Kidney tubule cell (primary cell): ENCODE results near the gene SEMG2.
A peak's percentile ranks its signal among the peaks of the same experiment; 100 is the strongest.

ENCODE experiments used
- DNase-seq: peaks from one replicate; pipeline ENCODE4 v3.0.0-alpha.2; 2018; ENCODE audit warnings: low spot score

Gene SEMG2

GRCh38 chr20:45230631-45231030, 9.5 kb downstream of the SEMG2 start:
- DNase-seq = no peak

DNA sequence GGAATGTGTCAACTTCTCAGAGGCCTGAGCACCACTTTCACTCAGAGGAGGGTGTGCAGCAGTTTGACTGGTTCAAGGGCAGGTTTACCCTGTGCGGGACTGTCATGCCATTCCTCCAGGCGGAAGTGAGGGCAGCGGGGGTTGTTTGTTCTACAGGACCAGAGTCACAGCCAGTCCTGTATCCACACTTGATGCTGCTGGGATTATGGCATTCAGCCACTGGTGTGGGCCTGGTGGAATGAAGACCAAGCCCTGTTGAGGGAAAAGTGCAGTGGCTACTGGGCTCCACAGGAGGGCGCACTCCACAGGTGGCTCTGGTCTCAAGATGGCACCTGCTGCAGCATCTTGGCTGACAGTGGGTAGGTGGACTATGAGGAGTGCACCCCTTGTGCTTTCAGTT, 14.8 kb downstream of the SEMG2 start:
- DNase-seq = peak; percentile 20

- no peak for DNase-seq
Observed at GRCh38 chr20:45238139-45238538, 17.0 kb downstream of the SEMG2 start.

GRCh38 chr20:45246109-45246508, 24.9 kb downstream of the SEMG2 start:
- no peak for DNase-seq

DNA sequence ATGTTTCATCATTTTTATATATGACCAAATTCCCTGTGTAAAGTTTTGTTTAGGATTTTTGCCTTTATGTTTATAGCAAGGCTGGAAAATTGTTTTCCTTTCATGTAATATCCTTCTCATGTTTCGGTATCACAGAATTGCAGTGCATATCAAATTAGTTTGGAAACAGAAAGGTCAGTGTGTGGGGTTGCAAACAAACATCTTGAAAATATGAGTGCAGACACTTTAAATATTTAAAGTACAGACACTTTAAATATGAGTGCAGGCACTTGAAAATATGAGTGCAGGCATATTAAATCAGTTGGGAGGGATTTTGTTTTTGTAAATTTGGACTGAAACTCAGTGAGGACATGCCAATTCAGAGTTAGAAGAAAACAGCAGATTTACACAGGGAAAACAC, 26.7 kb downstream of the SEMG2 start:
- DNase-seq = no peak

DNA sequence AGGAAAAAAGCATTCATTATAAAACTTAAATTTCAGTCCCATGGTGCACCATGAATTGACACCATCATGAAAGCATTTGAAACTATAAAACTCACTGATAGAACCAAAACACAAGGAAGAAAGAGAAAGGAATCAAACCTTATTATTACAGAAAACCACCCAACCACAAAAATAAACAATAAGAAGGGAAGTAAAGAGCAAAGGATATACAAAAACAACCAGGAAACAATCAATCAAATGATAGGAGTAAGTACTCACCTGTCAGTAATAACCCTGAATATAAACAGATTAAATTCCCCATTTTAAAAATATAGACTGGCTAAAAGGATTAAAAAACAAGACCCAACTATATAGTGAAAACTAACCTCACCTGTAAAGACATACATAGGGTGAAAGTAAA, 27.4 kb downstream of the SEMG2 start:
- no peak for DNase-seq

DNA sequence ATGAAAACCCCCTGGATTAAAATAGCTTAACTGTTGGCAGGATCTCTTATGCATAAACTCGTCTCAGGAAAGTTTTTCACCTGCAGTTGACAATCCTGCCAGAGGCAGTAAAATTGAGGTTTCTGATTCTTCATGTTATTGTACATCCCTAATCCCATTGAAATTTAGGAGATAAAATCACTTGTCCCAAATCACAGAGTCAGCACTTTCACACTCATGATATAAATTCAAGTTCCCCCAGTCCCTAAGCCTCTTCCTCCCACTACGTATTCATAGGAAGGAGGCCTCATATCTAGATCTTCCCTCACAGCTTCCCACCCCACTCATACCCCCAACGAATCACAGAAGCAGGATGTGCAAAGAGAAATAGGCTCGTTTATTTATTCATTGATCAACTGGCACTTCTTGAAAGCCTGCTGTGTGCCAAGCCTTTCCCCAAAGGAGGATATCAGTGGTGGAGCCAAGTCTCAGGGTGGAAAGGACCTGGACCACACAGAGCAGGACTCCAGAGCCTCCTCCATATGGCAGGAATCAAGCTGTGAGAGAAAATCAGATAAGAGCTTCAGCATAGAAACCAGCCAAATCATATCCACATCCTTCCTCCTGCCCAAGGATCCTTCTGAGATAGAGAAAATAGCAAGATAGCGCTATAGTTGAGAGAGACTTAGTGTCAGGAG, 30.8 kb downstream of the SEMG2 start:
- no peak for DNase-seq

- DNase-seq = no peak
Observed at GRCh38 chr20:45253261-45253660, 32.1 kb downstream of the SEMG2 start.

- peak; percentile 63 for DNase-seq
Observed at GRCh38 chr20:45254383-45255262, 33.5 kb downstream of the SEMG2 start, which contains the start of gene SLPI. Gene SLPI (minus strand): TSS chr20:45254564. CDS start chr20:45254543, 21 bp downstream.

DNA sequence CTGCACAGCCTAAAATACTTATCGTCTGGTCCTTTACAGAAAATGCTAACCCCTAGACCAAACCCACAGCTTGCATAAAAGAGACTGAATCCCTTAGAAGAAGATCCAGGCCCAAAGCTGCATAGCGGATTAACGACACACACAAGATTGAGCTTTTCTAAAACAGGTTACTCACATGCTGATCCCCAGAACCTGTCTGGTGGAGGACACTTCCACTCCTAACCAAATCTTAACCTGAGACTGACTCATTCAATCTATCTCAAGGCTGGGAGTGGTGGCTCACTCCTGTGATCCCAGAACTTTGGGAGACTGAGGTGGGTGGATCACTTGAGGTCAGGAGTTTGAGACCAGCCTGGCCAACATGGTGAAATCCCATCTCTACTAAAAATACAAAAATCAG, 36.0 kb downstream of the SEMG2 start:
- no peak for DNase-seq

DNA sequence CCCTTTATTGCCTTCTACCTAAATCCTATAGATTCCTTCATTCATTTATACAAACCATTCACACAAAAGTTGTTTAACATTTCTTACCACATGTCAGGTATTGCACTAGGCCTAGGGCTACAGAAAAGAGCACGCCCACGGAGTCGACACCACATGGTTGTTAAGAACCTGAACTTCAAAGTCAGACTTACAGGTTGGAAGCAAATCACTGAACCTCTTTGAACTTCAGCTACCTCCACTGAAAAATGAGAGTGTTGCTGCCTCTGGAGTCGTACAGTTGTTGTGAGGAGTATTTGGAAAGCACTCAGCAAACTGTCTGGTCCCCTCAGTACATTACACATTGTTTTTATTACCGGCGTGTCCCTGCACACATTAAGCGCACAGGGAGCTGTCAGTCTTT, 36.5 kb downstream of the SEMG2 start:
- no peak for DNase-seq

DNA sequence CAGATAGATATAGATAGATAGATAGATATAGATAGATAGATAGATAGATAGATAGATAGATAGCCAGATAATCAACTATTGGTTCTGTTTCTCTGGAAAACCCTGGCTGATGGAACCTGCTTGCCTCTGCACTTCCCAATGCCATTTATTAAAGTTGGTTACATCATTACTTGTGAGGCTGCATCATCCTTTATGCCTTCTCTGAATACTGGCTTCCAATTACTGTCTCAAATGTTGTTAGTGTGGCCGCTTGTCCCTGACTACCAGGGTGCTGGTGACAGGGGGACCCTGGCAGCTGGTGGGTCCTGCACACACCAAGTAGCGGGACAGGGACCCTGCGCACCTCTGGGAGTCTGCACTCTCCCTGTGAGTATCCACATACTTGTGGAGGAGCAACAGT, 37.1 kb downstream of the SEMG2 start:
- DNase-seq = no peak

GRCh38 chr20:45258664-45259063, 37.5 kb downstream of the SEMG2 start:
- no peak for DNase-seq

GRCh38 chr20:45263556-45264266, 42.5 kb downstream of the SEMG2 start:
- no peak for DNase-seq

DNA sequence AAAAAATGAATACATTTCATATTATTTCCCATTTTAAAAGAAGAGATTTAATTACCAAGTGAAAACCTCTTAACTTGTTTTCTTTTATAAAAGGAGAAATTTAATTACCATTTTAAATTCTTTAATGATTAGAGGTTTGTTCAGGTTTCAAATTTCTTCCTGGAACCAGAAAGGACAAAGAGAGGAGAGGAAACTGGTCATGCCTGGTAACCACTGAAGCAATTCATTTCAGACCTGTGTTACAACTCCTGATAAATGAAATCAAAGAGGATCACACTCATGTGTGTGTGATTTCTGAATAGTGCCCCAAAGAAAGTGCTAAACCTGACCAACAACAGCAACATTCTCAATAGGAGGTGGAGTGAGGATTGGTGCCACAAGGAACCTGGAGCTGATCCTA, 45.8 kb downstream of the SEMG2 start:
- peak; percentile 60 for DNase-seq

DNA sequence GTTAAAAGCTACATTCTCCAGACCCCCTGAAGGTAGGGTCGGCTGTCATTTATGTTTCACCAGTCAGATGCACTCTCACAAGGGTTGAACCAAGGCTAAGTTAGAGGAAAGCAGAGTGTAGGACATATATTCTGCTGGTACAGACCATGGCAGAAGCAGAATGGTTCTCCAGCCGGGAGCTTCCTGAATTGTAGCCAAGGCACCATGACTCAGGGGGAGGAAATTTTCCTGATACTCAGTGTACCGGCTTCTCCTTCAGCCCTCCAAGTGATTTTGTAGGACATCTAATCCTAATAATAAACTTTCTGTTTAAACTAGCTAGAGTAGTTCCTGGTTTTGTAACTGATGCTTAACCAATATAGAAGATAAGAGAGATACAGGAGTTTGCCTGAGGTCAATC, 47.4 kb downstream of the SEMG2 start:
- peak; percentile 29 for DNase-seq

GRCh38 chr20:45269056-45269455, 47.9 kb downstream of the SEMG2 start:
- no peak for DNase-seq

DNA sequence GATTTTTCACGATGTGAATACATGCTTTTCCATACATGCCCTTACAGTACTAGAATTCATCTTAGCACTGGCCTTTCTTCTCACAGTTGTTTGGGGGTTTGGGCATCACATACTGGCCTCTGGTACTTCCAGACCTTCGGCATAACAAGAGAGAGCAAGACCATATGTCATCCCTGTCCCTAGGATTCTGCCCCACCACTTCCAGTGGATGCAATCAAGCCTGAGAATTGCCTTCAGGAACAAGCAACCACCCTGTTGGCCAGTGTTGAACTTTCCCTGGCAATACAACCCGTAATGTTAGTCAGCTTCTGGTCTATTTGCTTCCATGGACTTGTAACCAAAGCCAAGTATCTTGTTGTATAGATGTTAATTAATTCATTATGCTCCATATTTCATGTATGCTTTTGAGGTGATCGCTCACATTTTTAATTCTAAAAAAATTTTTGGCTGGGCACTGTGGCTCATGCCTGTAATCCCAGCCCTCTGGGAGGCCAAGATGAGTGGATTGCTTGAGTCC, 48.6 kb downstream of the SEMG2 start:
- DNase-seq = no peak
